CD14-positive monocyte (primary cell): Measurements from ENCODE around the gene RPS25. TPM values are rescaled to one million over a fixed set of nuclear protein-coding genes. Genes with fewer than 3 reads are reported as not detected.

Experiments
- DNase-seq, 3 donors: peaks; one replicate each; pipeline ENCODE4 v3.0.0-alpha.2; 2011 to 2022
- H2AFZ ChIP-seq: 2 replicates; pipeline ENCODE4 v1.6.0; 2012; ENCODE audit warnings: mild to moderate bottlenecking, low read depth, low read length, inconsistent platforms; ENCODE audit not compliant: insufficient read depth, poor library complexity, severe bottlenecking
- H3K27ac ChIP-seq, 2 donors: 1 replicate in 1 of 2; 2 replicates in 1 of 2; pipeline ENCODE4 v1.5.1; 2012 to 2013; ENCODE audit warnings: low read length in 2 of 2, control low read depth in 1 of 2, inconsistent platforms in 1 of 2, low read depth in 1 of 2, mild to moderate bottlenecking in 1 of 2
- H3K27me3 ChIP-seq, 2 donors: one replicate each; pipeline versions ENCODE4 v1.6.0 to v1.6.1; 2011 to 2013; ENCODE audit warnings: low read length in 2 of 2; ENCODE audit not compliant: control insufficient read depth in 2 of 2, insufficient read depth in 2 of 2
- H3K36me3 ChIP-seq, 2 donors: replicated peaks in 1 of 2; 1 replicate in 1 of 2; 2 replicates in 1 of 2; pipeline versions ENCODE4 v1.5.1 to v1.6.1; 2012 to 2013; ENCODE audit warnings: low read length in 2 of 2, control low read depth in 1 of 2, inconsistent platforms in 1 of 2, mild to moderate bottlenecking in 1 of 2; ENCODE audit not compliant: insufficient read depth in 2 of 2, control insufficient read depth in 1 of 2
- H3K4me1 ChIP-seq, 2 donors: 1 replicate in 1 of 2; 2 replicates in 1 of 2; pipeline versions ENCODE4 v1.5.1 to v1.6.1; 2012 to 2013; ENCODE audit warnings: low read length in 2 of 2, control low read depth in 1 of 2, inconsistent platforms in 1 of 2, mild to moderate bottlenecking in 1 of 2, moderate library complexity in 1 of 2; ENCODE audit not compliant: insufficient read depth in 2 of 2, control insufficient read depth in 1 of 2
- H3K4me2 ChIP-seq: replicated peaks from 2 replicates; pipeline ENCODE3; 2012; ENCODE audit warnings: low read length, moderate library complexity, mild to moderate bottlenecking; ENCODE audit not compliant: poor library complexity, severe bottlenecking; ENCODE audit errors: extremely low read depth
- H3K4me3 ChIP-seq, 3 experiments: fragments of 200-600 bp in 1 of 3; sonication (generic) in 1 of 3; replicated peaks in 1 of 3; 1 replicate in 2 of 3; 2 replicates in 1 of 3; pipeline ENCODE4 v1.5.1; 2011 to 2013; ENCODE audit warnings: low read length in 3 of 3, mild to moderate bottlenecking in 3 of 3, control low read depth in 2 of 3, low read depth in 2 of 3, inconsistent platforms in 1 of 3, moderate library complexity in 1 of 3
- H3K79me2 ChIP-seq: 2 replicates; pipeline ENCODE4 v1.6.0; 2012; ENCODE audit warnings: mild to moderate bottlenecking, control low read depth, inconsistent platforms, low read length, moderate library complexity; ENCODE audit not compliant: insufficient read depth
- H3K9ac ChIP-seq: 2 replicates; pipeline ENCODE4 v1.6.0; 2017; ENCODE audit warnings: low read length, mild to moderate bottlenecking; ENCODE audit not compliant: insufficient read depth, poor library complexity, severe bottlenecking
- H3K9me3 ChIP-seq, 2 donors: replicated peaks in 1 of 2; 1 replicate in 1 of 2; 2 replicates in 1 of 2; pipeline versions ENCODE4 v1.5.1 to v1.6.1; 2012 to 2013; ENCODE audit warnings: low read length in 2 of 2, control low read depth in 1 of 2; ENCODE audit not compliant: control insufficient read depth in 1 of 2, insufficient read depth in 1 of 2
- H4K20me1 ChIP-seq: 2 replicates; pipeline ENCODE4 v1.6.0; 2012; ENCODE audit warnings: mild to moderate bottlenecking, low read length, control low read depth, moderate library complexity; ENCODE audit not compliant: insufficient read depth
- H3K27ac Mint-ChIP-seq, 7 donors: one replicate each; pipeline ENCODE4 v1.8.0; 2020; ENCODE audit warnings: mild to moderate bottlenecking in 7 of 7, mixed read lengths in 7 of 7, moderate library complexity in 6 of 7, inconsistent platforms in 2 of 7
- H3K27me3 Mint-ChIP-seq, 3 donors: one replicate each; pipeline ENCODE4 v1.8.0; 2021 to 2022; ENCODE audit warnings: low read depth in 3 of 3, mild to moderate bottlenecking in 3 of 3, mixed read lengths in 3 of 3, moderate library complexity in 3 of 3, inconsistent platforms in 1 of 3
- H3K36me3 Mint-ChIP-seq, 2 donors: one replicate each; pipeline ENCODE4 v1.8.0; 2020; ENCODE audit warnings: mixed read lengths in 2 of 2, inconsistent platforms in 1 of 2, mild to moderate bottlenecking in 1 of 2
- H3K4me1 Mint-ChIP-seq: one replicate; pipeline ENCODE4 v1.8.0; 2020; ENCODE audit warnings: mild to moderate bottlenecking, mixed read lengths
- H3K4me3 Mint-ChIP-seq, 2 donors: one replicate each; pipeline ENCODE4 v1.8.0; 2020; ENCODE audit warnings: mild to moderate bottlenecking in 2 of 2, mixed read lengths in 2 of 2, moderate library complexity in 1 of 2
- H3K9me3 Mint-ChIP-seq, 7 donors: one replicate each; pipeline ENCODE4 v1.8.0; 2020 to 2022; ENCODE audit warnings: mixed read lengths in 7 of 7, mild to moderate bottlenecking in 6 of 7, moderate library complexity in 6 of 7, inconsistent platforms in 2 of 7
- WGBS: methylation state at CpG from one replicate; pipeline ENCODE4 v1.1.5; 2013; ENCODE audit warnings: missing lambda C conversion rate; ENCODE audit not compliant: insufficient coverage; 5-methylcytosine and 5-hydroxymethylcytosine counted together
- intact Hi-C, 2 donors: fragments of 100-400 bp; cut with micrococcal nuclease; formaldehyde crosslinking; loops; one replicate each; pipeline versions ENCODE4 v1.15.0 to v1.15.1; 2023
- polyA plus RNA-seq, 3 donors: library from polyadenylated mRNA; depleted of rRNA in 1 of 3; unstranded in 2 of 3; stranded (reverse) in 1 of 3; fragments of 300-500 nt in 2 of 3; fragments of >200 nt in 1 of 3; fragmentation: Illumina TruSeq in 2 of 3; gene quantifications; 1 replicate in 2 of 3; 2 replicates in 1 of 3; pipeline ENCODE4 v1.2.3, GENCODE V29; 2012 to 2021
- TF ChIP-seq, protein P1 (sequence below): fragments of 200-600 bp; IDR thresholded peaks from one replicate; pipeline ENCODE4 v1.8.0; 2022; ENCODE audit warnings: antibody characterized with exemption, mild to moderate bottlenecking

The RPS25 gene
- polyA plus RNA-seq, 3 donors = 1,137 to 1,336 (median 1,264) TPM

DNA sequence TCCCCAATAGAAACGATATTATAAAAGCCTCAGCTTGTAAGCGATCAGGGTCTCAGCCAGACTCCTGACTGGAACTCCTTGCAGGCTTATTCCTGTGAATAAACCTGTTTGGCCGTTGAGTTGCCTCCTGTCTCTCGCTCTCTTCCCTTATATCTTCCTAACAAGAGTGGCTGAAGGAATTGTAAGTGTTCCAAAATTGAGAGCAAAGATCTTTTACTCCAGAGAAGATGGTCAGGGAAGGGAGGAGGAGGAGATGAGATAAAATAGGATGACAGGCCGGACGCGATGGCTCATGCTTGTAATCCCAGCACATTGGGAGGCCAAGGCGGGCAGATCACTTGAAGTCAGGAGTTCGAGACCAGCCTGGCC is 13.8 kb upstream of the RPS25 start:
- H3K4me3 ChIP-seq = no peak overlapping the region
- intact Hi-C loops = loop anchor here (2.0 to 5.0 kb wide), 2 partner anchors 25 to 35 kb away; partner anchors contain the start of genes CENATAC (in 1 of the 2) and HYOU1 (in 1 of the 2)
- peaks cover 8 to 15% of the 10 kb centered on the region in 2 donors for H3K4me1 ChIP-seq
- no peaks in the 10 kb centered on the region for H3K9me3 ChIP-seq
- WGBS = 100% methylated on average over 3 of the region's 9 CpGs
- H3K27me3 ChIP-seq = no peaks in the 10 kb centered on the region
- Mint-ChIP-seq H3K9me3 (no peaks in the 10 kb centered on the region), H3K4me1 (peaks cover 16% of the 10 kb centered on the region), H3K36me3 (peaks cover 5 to 8% of the 10 kb centered on the region in 2 donors), H3K27me3 (peaks cover 0 to 2% (median 0%) of the 10 kb centered on the region in 3 donors), H3K4me3 (no peak overlapping the region), H3K27ac (no peak overlapping the region)
- H3K27ac ChIP-seq = no peak overlapping the region
- H3K79me2 ChIP-seq = peaks cover 3% of the 10 kb centered on the region
- H4K20me1 ChIP-seq = no peaks in the 10 kb centered on the region
- no peaks in the 10 kb centered on the region for H3K36me3 ChIP-seq
- TF ChIP-seq, protein P1, sequence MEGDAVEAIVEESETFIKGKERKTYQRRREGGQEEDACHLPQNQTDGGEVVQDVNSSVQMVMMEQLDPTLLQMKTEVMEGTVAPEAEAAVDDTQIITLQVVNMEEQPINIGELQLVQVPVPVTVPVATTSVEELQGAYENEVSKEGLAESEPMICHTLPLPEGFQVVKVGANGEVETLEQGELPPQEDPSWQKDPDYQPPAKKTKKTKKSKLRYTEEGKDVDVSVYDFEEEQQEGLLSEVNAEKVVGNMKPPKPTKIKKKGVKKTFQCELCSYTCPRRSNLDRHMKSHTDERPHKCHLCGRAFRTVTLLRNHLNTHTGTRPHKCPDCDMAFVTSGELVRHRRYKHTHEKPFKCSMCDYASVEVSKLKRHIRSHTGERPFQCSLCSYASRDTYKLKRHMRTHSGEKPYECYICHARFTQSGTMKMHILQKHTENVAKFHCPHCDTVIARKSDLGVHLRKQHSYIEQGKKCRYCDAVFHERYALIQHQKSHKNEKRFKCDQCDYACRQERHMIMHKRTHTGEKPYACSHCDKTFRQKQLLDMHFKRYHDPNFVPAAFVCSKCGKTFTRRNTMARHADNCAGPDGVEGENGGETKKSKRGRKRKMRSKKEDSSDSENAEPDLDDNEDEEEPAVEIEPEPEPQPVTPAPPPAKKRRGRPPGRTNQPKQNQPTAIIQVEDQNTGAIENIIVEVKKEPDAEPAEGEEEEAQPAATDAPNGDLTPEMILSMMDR = no peak
- H2AFZ ChIP-seq = peak overlapping the region; percentile 51
- no peak overlapping the region for H3K4me2 ChIP-seq
- H3K9ac ChIP-seq = no peak overlapping the region
- DNase-seq = no peak

DNA sequence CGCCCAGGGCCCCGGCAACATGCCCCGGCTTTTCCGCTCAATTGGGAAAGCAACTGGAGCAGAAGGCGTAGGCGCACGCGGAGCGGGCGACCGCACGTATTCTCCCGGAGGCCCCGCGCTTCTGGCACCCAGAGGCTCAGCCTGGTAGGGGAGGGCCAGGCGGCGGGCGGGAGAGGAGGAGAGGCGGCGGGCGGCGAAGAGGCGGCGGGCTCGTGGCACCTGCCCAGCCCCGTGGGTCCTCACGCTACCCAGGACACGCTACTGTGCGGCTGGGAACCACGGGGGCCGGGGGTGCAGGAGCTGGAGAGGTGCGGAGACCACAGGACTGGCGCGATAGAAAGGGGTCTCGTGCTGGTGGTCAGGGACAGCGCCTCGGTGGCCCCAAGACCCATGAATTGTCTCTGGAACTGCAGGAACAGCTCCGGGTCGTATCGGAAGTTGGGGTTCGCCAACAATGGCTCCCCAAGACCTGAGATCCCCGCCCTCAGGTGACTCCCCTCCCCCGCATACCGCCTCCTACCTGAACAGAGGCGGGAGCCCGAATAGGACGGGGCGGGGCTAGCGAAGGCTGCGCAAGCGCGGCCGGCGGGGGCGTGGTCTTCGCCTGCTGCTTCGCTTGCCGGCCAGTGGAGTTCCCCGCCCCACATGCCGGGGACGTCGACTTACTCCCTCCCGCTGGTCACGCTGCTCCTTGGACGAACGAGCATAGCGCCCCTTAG is 12.3 kb upstream of the RPS25 start, which contains the start of gene SLC37A4:
Gene SLC37A4, minus strand, starts transcription at position 549 of the 719 bp plus-strand sequence.
- peak within 1 kb of the TSS in 1 of 2 donors; percentile 65 for H3K27ac ChIP-seq
- peaks cover 8 to 15% of the 10 kb centered on the region in 2 donors for H3K4me1 ChIP-seq
- no peaks in the 10 kb centered on the region for H4K20me1 ChIP-seq
- Mint-ChIP-seq H3K9me3 (no peaks in the 10 kb centered on the region), H3K27me3 (no peaks in the 10 kb centered on the region), H3K4me3 (peak within 1 kb of the TSS; percentile 81 to 85), H3K36me3 (peaks cover 11% of the 10 kb centered on the region in 2 donors), H3K4me1 (peaks cover 16% of the 10 kb centered on the region), H3K27ac (peak within 1 kb of the TSS in 4 of 7 donors; percentile 15 to 75 (median 44))
- TF ChIP-seq, protein P1 = peak; percentile 88
- under 1% methylated on average over 67 of the region's 67 CpGs for WGBS
- H3K79me2 ChIP-seq = peaks cover 3% of the 10 kb centered on the region
- no peaks in the 10 kb centered on the region for H3K9me3 ChIP-seq
- H3K27me3 ChIP-seq = no peaks in the 10 kb centered on the region
- peak within 1 kb of the TSS; percentile 59 for H3K9ac ChIP-seq
- DNase-seq = peak; percentile 97 to 98 (median 97)
- H3K36me3 ChIP-seq = peaks cover under 1 to 11% of the 10 kb centered on the region in 2 donors
- H3K4me3 ChIP-seq = peak within 1 kb of the TSS; percentile 76 to 97 (median 84)
- peak within 1 kb of the TSS; percentile 99 for H3K4me2 ChIP-seq
- intact Hi-C loops = loop anchor here (1.0 to 5.0 kb wide), 3 partner anchors 10 to 33 kb away; partner anchors contain the start of genes CENATAC (in 1 of the 2) and HYOU1 (in 1 of the 2)
- peak within 1 kb of the TSS; percentile 100 for H2AFZ ChIP-seq
